ENCODE results near the gene PIK3R1. TPM values are rescaled to one million over a fixed set of nuclear protein-coding genes. Genes with fewer than 3 reads are reported as not detected.

Gene PIK3R1
- total RNA-seq, 1 experiment from 2014 or later, result 47.8 TPM

- Mint-ChIP-seq H3K27me3 (ENCODE audit: insufficient read depth, unreplicated experiment) (no peaks in the 10 kb centered on the region), H3K4me3 (ENCODE audit: unreplicated experiment) (no peak overlapping the region), H3K27ac (ENCODE audit: unreplicated experiment) (no peak overlapping the region), H3K36me3 (ENCODE audit: insufficient read depth, unreplicated experiment) (peaks cover 10% of the 10 kb centered on the region), H3K9me3 (ENCODE audit: unreplicated experiment) (no peaks in the 10 kb centered on the region), H3K4me1 (ENCODE audit: low read depth, unreplicated experiment) (no peaks in the 10 kb centered on the region)
- TF ChIP-seq CTCF (IDR thresholded peaks at IDR 0.05; ENCODE audit: insufficient read depth in 1 of 2, low read depth in 1 of 2, low read length in 1 of 2, severe bottlenecking in 1 of 2, unreplicated experiment in 1 of 2), result no peak
- no TSS peak for BruUV-seq (replicated peaks)
- intact Hi-C loops (cut with micrococcal nuclease; ENCODE audit: unreplicated experiment), result no loop called here
- Histone ChIP-seq H3K4me1 (peaks cover 9% of the 10 kb centered on the region; the same call in 1 of the 2 replicates), H3K36me3 (ENCODE audit: control insufficient read depth, insufficient read depth, low read length) (peaks cover 3% of the 10 kb centered on the region), H3K4me3 (ENCODE audit: low read depth, low read length) (no peak overlapping the region), H3K9me3 (no peaks in the 10 kb centered on the region), H3K27me3 (replicated peaks; ENCODE audit: control insufficient read depth, insufficient read depth, low read length) (no peaks in the 10 kb centered on the region)
- no peak for DNase-seq
- CTCF ChIA-PET, result no interaction called here
- POLR2A ChIA-PET, result no interaction called here
These were observed 46.1 kb downstream of the PIK3R1 start for GRCh38 chr5:68261569-68262065.

DNA sequence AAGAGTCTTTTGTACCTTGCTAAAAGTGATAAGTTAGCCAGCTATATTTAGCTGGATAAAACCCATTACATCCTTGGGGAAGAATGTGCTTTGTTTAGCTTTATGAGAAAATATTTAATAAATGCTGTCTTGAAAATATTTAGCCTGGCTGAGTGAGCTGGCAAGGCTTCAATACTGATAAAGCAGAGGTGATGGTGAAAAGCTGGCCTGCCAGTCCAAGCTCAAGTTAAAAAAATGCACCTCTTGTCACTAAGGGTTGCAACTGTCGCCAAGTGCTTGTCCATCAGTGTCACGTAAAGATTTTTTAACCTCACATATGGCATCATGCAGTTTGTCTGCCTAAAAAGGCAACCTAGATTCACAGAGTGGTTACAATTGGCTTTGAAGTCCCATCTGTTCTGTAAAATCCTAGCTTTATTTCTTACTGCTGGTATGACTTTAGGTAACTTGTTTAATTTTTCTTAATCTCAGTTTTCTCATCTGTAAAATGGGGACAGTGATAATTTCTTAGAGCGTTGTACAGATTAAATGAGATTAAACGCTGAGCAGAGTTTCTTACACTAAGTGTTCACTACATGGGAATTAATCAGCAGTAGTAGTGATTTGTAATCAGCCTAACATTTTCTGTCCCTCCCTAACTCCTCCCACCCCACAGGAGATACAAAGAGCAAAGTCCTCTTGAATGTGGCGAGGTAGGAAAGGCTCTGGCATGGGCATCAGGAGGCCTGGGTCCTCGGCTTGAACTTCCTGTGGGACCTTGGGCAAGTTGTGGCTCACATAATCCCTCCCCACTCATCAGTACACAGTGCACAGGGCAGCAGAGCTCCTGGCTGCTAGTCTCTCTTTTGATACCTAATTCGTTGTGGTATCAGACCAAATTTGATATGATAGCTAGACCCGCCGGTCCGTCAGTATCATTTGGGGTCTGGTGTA lies 48.7 kb downstream of the PIK3R1 start:
- H3K4me1 Mint-ChIP-seq (ENCODE audit: low read depth, unreplicated experiment), result no peaks in the 10 kb centered on the region
- Histone ChIP-seq H3K4me3 (ENCODE audit: low read depth, low read length) (no peak overlapping the region), H3K36me3 (ENCODE audit: control insufficient read depth, insufficient read depth, low read length) (no peaks in the 10 kb centered on the region; the same call in 1 of the 2 replicates), H3K4me1 (peaks cover 9% of the 10 kb centered on the region; the same call in 1 of the 2 replicates), H3K27me3 (replicated peaks; ENCODE audit: control insufficient read depth, insufficient read depth, low read length) (no peaks in the 10 kb centered on the region), H3K9me3 (no peaks in the 10 kb centered on the region)
- POLR2A ChIA-PET, result no interaction called here
- intact Hi-C loops (cut with micrococcal nuclease; ENCODE audit: unreplicated experiment), result no loop called here
- DNase-seq, result no peak
- BruUV-seq (replicated peaks), result no TSS peak
- H3K27me3 Mint-ChIP-seq (ENCODE audit: insufficient read depth, unreplicated experiment), result no peaks in the 10 kb centered on the region
- H3K27ac Mint-ChIP-seq (ENCODE audit: unreplicated experiment), result no peak overlapping the region
- no peaks in the 10 kb centered on the region for H3K9me3 Mint-ChIP-seq (ENCODE audit: unreplicated experiment)
- CTCF ChIA-PET, result no interaction called here
- no peaks in the 10 kb centered on the region for H3K36me3 Mint-ChIP-seq (ENCODE audit: insufficient read depth, unreplicated experiment)
- H3K4me3 Mint-ChIP-seq (ENCODE audit: unreplicated experiment), result no peak overlapping the region
- TF ChIP-seq CTCF (IDR thresholded peaks at IDR 0.05; ENCODE audit: insufficient read depth in 1 of 2, low read depth in 1 of 2, low read length in 1 of 2, severe bottlenecking in 1 of 2, unreplicated experiment in 1 of 2), result no peak

DNA sequence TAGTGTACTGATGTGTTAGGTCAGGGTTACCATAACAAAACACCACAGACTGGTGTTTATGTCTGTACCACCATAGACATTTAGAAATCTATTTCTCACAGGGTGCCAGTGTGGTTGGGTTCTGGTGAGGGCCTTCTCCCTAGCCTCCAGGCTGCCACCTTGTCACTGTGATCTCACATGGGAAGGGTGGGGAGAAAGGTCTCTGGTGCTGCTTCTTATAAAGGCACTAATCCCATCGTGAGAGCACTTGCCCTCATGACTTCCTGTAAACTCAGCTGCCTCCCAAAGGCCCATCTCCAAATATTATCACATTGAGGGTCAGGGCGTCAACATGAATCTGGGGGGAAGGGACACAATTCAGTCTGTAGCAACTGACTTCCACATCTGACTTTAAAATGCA lies 49.8 kb downstream of the PIK3R1 start:
- H3K9me3 ChIP-seq, result no peaks in the 10 kb centered on the region
- intact Hi-C loops (cut with micrococcal nuclease; ENCODE audit: unreplicated experiment), result loop anchor here (5.0 kb wide), 1 partner anchor 1018 kb away; no protein-coding TSS in a partner anchor
- Mint-ChIP-seq H3K27me3 (ENCODE audit: insufficient read depth, unreplicated experiment) (no peaks in the 10 kb centered on the region), H3K9me3 (ENCODE audit: unreplicated experiment) (no peaks in the 10 kb centered on the region), H3K4me3 (ENCODE audit: unreplicated experiment) (no peak overlapping the region), H3K27ac (ENCODE audit: unreplicated experiment) (no peak overlapping the region), H3K4me1 (ENCODE audit: low read depth, unreplicated experiment) (no peaks in the 10 kb centered on the region), H3K36me3 (ENCODE audit: insufficient read depth, unreplicated experiment) (no peaks in the 10 kb centered on the region)
- no peak overlapping the region for H3K4me3 ChIP-seq (ENCODE audit: low read depth, low read length)
- ChIA-PET CTCF (no interaction called here), POLR2A (no interaction called here)
- no peak for TF ChIP-seq CTCF (IDR thresholded peaks at IDR 0.05; ENCODE audit: insufficient read depth in 1 of 2, low read depth in 1 of 2, low read length in 1 of 2, severe bottlenecking in 1 of 2, unreplicated experiment in 1 of 2)
- no TSS peak for BruUV-seq (replicated peaks)
- no peaks in the 10 kb centered on the region; the same call in 1 of the 2 replicates for H3K36me3 ChIP-seq (ENCODE audit: control insufficient read depth, insufficient read depth, low read length)
- peaks cover 9% of the 10 kb centered on the region; the same call in 1 of the 2 replicates for H3K4me1 ChIP-seq
- DNase-seq, result no peak
- no peaks in the 10 kb centered on the region for H3K27me3 ChIP-seq (replicated peaks; ENCODE audit: control insufficient read depth, insufficient read depth, low read length)
